Adipocyte (in vitro differentiated cells): ENCODE results near the gene AP4M1.
A peak's percentile ranks its signal among the peaks of the same experiment; 100 is the strongest.

Experiments used
- DNase-seq: peaks from one replicate; pipeline ENCODE4 v3.0.0-alpha.2; 2015; ENCODE audit warnings: low read depth
- H3K27me3 ChIP-seq: replicated peaks from 2 replicates; pipeline ENCODE4 v1.7.0; 2013; ENCODE audit warnings: mild to moderate bottlenecking, low read length, moderate library complexity; ENCODE audit not compliant: control insufficient read depth, insufficient read depth
- H3K36me3 ChIP-seq: 2 replicates; pipeline ENCODE4 v1.7.0; 2013; ENCODE audit warnings: low read length, mild to moderate bottlenecking, moderate library complexity; ENCODE audit not compliant: control insufficient read depth, insufficient read depth, severe bottlenecking
- H3K4me1 ChIP-seq: 2 replicates; pipeline ENCODE4 v1.7.0; 2013; ENCODE audit warnings: mild to moderate bottlenecking, low read length, moderate library complexity; ENCODE audit not compliant: control insufficient read depth, insufficient read depth
- H3K4me3 ChIP-seq: 2 replicates; pipeline ENCODE4 v1.7.0; 2013; ENCODE audit warnings: mild to moderate bottlenecking, low read length, moderate library complexity
- H3K9ac ChIP-seq: 2 replicates; pipeline ENCODE4 v1.7.0; 2013; ENCODE audit warnings: mild to moderate bottlenecking, low read length, moderate library complexity
- H3K9me3 ChIP-seq: 2 replicates; pipeline ENCODE4 v1.7.0; 2013; ENCODE audit warnings: mild to moderate bottlenecking, low read length, moderate library complexity; ENCODE audit not compliant: control insufficient read depth

AP4M1 gene

GRCh38 chr7:100098913-100099312 is 2.5 kb upstream of the AP4M1 start:
- Histone ChIP-seq H3K36me3 (peaks cover 54% of the 10 kb centered on the region), H3K9ac (no peak overlapping the region), H3K4me1 (peaks cover 20% of the 10 kb centered on the region), H3K4me3 (no peak overlapping the region), H3K9me3 (no peaks in the 10 kb centered on the region), H3K27me3 (no peaks in the 10 kb centered on the region)
- no peak for DNase-seq

- peaks cover 48% of the 10 kb centered on the region for H3K36me3 ChIP-seq
- H3K4me1 ChIP-seq: peaks cover 16% of the 10 kb centered on the region
- H3K4me3 ChIP-seq: peak overlapping the region; percentile 86
- no peak for DNase-seq
- H3K27me3 ChIP-seq: no peaks in the 10 kb centered on the region
- peak overlapping the region; percentile 85 for H3K9ac ChIP-seq
- no peaks in the 10 kb centered on the region for H3K9me3 ChIP-seq
Measured at GRCh38 chr7:100099452-100099851, 2.0 kb upstream of the AP4M1 start.

- Histone ChIP-seq H3K36me3 (peaks cover 40% of the 10 kb centered on the region), H3K4me1 (peaks cover 16% of the 10 kb centered on the region), H3K9me3 (no peaks in the 10 kb centered on the region), H3K4me3 (peak overlapping the region; percentile 86), H3K9ac (peak overlapping the region; percentile 85), H3K27me3 (no peaks in the 10 kb centered on the region)
- DNase-seq: peak; percentile 99
Measured at GRCh38 chr7:100100420-100101015, 925 bp upstream of the AP4M1 start.

DNA sequence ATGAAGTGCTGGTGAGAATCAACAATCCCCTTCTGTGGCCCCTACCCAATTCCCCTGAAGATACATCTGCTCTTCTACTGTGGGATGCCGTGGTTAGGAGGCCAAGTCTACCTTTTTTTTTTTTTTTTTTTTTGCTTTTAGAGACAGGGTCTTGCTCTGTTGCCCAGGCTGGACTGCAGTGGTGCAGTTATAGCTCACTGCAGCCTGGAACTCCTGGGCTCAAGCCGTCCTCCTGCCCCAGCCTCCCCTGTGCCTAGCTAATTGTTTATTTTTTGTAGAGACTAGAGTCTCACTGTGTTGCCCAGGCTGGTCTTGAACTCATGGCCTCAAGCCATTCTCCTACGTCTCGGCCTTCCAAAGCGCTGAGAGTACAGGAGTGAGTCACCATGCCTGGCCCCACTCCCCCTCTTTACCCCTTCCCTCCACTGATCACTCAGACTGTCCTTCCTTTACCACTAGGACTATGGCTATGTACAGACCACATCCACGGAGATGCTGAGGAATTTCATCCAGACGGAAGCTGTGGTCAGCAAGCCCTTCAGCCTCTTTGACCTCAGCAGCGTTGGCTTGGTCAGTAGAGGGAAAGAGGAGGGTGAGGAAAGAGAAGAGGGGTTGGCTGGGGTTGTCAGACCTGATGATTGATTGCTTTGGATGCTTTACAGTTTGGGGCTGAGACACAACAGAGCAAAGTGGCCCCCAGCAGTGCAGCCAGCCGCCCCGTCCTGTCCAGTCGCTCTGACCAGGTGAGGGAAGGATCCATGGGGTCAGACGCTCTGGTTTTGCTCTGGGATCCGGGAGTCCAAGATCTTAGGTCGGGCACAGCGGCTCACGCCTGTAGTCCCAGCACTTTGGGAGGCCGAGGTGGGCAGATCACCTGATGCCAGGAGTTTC is 1.8 kb downstream of the AP4M1 start:
- H3K27me3 ChIP-seq: no peaks in the 10 kb centered on the region
- peaks cover 37% of the 10 kb centered on the region for H3K36me3 ChIP-seq
- peak overlapping the region; percentile 78 for H3K9ac ChIP-seq
- no peaks in the 10 kb centered on the region for H3K9me3 ChIP-seq
- DNase-seq: no peak
- peaks cover 16% of the 10 kb centered on the region for H3K4me1 ChIP-seq
- H3K4me3 ChIP-seq: no peak overlapping the region

DNA sequence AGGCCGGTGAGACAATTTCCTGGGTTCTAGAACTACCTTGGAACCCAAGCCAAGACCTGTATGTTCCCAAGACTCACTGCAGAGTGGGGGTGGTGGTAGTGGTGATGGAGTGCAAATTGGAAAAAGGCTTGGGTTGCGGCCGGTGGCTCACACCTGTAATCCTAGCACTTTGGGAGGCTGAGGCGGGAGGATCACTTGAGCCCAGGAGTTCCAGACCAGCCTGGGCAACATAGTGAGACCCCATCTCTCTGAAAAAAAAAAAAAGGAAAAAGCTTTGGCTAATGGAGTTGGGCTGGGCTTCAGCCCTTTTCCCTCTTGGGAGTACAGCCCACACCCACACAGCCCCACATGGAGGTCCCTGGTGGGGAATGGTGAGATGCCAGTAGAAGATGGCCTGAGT is 4.1 kb downstream of the AP4M1 start:
- Histone ChIP-seq H3K27me3 (no peaks in the 10 kb centered on the region), H3K4me3 (no peak overlapping the region), H3K36me3 (peaks cover 40% of the 10 kb centered on the region), H3K9ac (no peak overlapping the region), H3K9me3 (no peaks in the 10 kb centered on the region), H3K4me1 (peaks cover 6% of the 10 kb centered on the region)
- DNase-seq: no peak

- Histone ChIP-seq H3K9ac (no peak overlapping the region), H3K9me3 (no peaks in the 10 kb centered on the region), H3K36me3 (peaks cover 47% of the 10 kb centered on the region), H3K4me1 (peaks cover 6% of the 10 kb centered on the region), H3K4me3 (no peak overlapping the region), H3K27me3 (no peaks in the 10 kb centered on the region)
- DNase-seq: no peak
Measured at GRCh38 chr7:100106633-100107032, 5.2 kb downstream of the AP4M1 start.

GRCh38 chr7:100107125-100107737 is 5.8 kb downstream of the AP4M1 start:
- Histone ChIP-seq H3K4me3 (no peak overlapping the region), H3K27me3 (no peaks in the 10 kb centered on the region), H3K4me1 (peaks cover 5% of the 10 kb centered on the region), H3K36me3 (peaks cover 52% of the 10 kb centered on the region), H3K9me3 (no peaks in the 10 kb centered on the region), H3K9ac (no peak overlapping the region)
- no peak for DNase-seq

DNA sequence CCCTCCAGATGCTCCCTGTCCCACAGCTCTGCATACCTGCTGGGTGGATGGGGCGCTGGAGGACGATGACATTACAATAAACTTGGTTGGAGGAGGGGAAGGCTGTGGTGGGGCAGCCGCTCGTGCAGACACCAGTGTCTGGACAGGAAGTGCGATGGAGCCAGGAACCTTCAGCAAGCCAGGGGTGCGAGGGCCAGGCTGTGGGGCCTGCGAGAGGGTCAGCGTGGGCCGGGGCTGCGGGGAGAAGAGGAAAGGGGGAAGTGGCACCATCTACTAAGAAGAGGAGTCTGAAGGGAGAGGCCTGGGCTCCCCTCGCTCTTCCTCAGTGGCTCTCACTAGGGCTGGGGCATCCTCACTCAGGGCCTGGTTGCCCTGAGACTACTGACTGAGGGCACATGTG is 6.4 kb downstream of the AP4M1 start:
- peaks cover 52% of the 10 kb centered on the region for H3K36me3 ChIP-seq

DNA sequence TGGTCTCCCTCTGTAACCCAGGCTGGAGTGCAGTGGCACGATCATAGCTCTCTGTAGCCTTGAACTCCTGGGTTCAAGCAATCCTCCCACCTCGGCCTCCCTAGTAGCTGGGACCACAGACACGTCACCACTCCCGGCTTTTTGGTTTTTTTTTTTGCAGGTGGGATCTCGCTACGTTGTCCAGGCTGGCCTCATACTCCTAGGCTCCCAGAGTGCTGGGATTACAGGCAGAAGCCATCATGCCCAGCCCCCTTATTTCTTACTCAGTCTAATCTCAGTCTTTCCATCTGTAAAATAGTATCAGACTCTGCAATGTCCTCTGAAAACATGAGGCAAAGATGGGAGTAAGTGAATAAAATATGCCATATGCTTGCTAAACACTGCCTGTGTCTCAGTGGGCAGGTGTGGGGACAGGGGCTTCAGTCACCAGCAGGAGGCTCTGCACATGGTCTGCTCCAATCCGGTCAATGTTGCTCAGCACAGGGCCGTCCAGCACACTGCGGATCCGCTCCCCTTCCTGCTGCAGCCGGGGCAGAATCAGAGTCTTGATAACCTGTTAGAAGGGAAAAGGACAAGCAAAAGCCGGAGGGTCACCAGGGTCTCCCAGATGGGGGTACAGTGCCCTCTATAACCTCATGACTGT is 8.2 kb downstream of the AP4M1 start:
- Histone ChIP-seq H3K4me3 (no peak overlapping the region), H3K4me1 (no peaks in the 10 kb centered on the region), H3K9me3 (no peaks in the 10 kb centered on the region), H3K36me3 (peaks cover 60% of the 10 kb centered on the region), H3K9ac (no peak overlapping the region), H3K27me3 (no peaks in the 10 kb centered on the region)
- DNase-seq: no peak

More for the DNA sequence above, 6.4 kb downstream of the AP4M1 start:
- Histone ChIP-seq H3K4me3 (no peak overlapping the region), H3K4me1 (no peaks in the 10 kb centered on the region), H3K9ac (no peak overlapping the region), H3K27me3 (no peaks in the 10 kb centered on the region), H3K9me3 (no peaks in the 10 kb centered on the region)
- DNase-seq: no peak

DNA sequence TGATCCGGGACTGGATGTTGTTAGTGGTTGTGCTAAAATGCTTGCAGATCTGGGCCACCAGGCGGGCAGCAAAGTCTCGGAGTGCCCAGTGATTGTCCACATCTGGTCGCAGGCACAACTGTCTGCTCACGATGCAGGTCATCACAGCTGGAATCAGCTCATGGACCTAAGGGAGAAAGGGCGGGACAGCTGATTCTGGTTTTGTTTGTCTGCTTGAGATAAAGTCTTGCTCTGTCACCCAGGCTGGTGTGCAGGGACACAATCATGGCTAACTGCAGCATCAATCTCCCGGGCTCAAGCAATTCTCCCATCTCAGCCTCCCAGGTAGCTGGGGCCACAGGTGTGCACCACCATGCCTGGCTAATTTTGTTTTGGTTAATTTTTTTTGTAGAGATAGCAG is 9.7 kb downstream of the AP4M1 start:
- Histone ChIP-seq H3K4me1 (no peaks in the 10 kb centered on the region), H3K4me3 (no peak overlapping the region), H3K27me3 (no peaks in the 10 kb centered on the region), H3K36me3 (peaks cover 53% of the 10 kb centered on the region), H3K9ac (no peak overlapping the region), H3K9me3 (no peaks in the 10 kb centered on the region)
- no peak for DNase-seq

DNA sequence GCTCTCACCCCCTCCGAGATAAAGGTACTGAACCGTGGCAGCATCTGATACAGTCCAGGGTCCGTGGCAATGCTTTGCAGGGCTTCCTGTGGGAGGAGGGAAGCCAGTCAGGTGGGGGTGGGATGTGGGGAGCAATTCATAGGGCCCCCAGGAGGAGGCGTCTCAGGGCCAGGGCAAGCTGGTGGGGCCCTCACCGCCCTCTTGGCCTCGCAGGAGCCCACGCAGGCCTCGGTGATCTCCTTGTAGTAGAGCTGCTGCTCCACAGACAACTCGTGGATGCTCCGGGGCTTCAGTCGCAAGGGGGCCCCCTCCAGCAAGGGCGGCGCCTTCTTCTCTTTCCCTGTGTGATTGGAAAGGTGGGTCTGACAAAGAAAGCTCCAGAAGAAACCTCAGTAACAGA is 10.5 kb downstream of the AP4M1 start:
- Histone ChIP-seq H3K36me3 (peaks cover 48% of the 10 kb centered on the region), H3K27me3 (no peaks in the 10 kb centered on the region), H3K4me1 (no peaks in the 10 kb centered on the region), H3K4me3 (no peak overlapping the region), H3K9me3 (no peaks in the 10 kb centered on the region), H3K9ac (no peak overlapping the region)
- no peak for DNase-seq
